Right lobe of liver (tissue), 6 donors: ENCODE results near the gene PSMB1. TPM values are rescaled to one million over a fixed set of nuclear protein-coding genes. Genes with fewer than 3 reads are reported as not detected.

ENCODE experiments used
- ATAC-seq, 4 donors: fragments of 200-7000 bp; cut with Tn5 transposase; one replicate each; pipeline ENCODE4 v1.9.1; 2020; ENCODE audit warnings: mild to moderate bottlenecking in 4 of 4, moderate library complexity in 4 of 4
- DNase-seq, 3 donors: peaks; one replicate each; pipeline ENCODE4 v3.0.0-alpha.2; 2020
- H3K27ac ChIP-seq, 3 donors: fragments of 200-600 bp; one replicate each; pipeline ENCODE4 v1.8.0; 2022
- H3K27me3 ChIP-seq, 2 donors: fragments of 200-600 bp; one replicate each; pipeline ENCODE4 v1.8.0; 2022
- H3K36me3 ChIP-seq, 4 donors: fragments of 200-600 bp; sonication (generic) in 1 of 4; one replicate each; pipeline versions ENCODE4 v1.5.1 to v1.8.0; 2017 to 2022; ENCODE audit warnings: control low read depth in 1 of 4
- H3K4me1 ChIP-seq, 4 donors: fragments of 200-600 bp; sonication (generic) in 1 of 4; one replicate each; pipeline versions ENCODE4 v1.5.1 to v1.8.0; 2017 to 2022; ENCODE audit warnings: control low read depth in 1 of 4
- H3K4me3 ChIP-seq, 3 donors: fragments of 200-600 bp; one replicate each; pipeline ENCODE4 v1.8.0; 2022
- H3K9me3 ChIP-seq, 4 donors: fragments of 200-600 bp; sonication (generic) in 1 of 4; one replicate each; pipeline versions ENCODE4 v1.5.1 to v1.8.0; 2017 to 2022; ENCODE audit warnings: control low read depth in 1 of 4
- POLR2A ChIP-seq: fragments of 450-650 bp; IDR thresholded peaks from one replicate; pipeline ENCODE4 v1.6.1; 2017; ENCODE audit warnings: antibody characterized with exemption, mild to moderate bottlenecking
- WGBS: methylation state at CpG from one replicate; pipeline ENCODE4 v1.1.6; 2018; ENCODE audit warnings: low coverage, low lambda C conversion rate; ENCODE audit not compliant: insufficient coverage; ENCODE audit errors: missing lambda C conversion rate; 5-methylcytosine and 5-hydroxymethylcytosine counted together
- intact Hi-C, 2 donors: fragments of 100-400 bp; cut with DNase I; formaldehyde crosslinking; loops; one replicate each; pipeline versions ENCODE4 v1.11.2 to v1.14.1; 2022
- total RNA-seq, 6 experiments: library from RNA; depleted of rRNA in 2 of 6; stranded (reverse); fragments of >200 nt in 2 of 6; fragmentation: NEBNext Ultra II Directional in 3 of 6; extraction: Animal tissue kit (Norgen Biotek cat#: 25700) in 3 of 6; gene quantifications; one replicate each; pipeline versions ENCODE4 v1.1.0 to v1.2.4, GENCODE V29; 2016 to 2023
- TF ChIP-seq, protein P1 (sequence below), 4 donors: fragments of 200-600 bp in 3 of 4; fragments of 450-650 bp in 1 of 4; IDR thresholded peaks; one replicate each; pipeline versions ENCODE4 v1.5.1 to v1.8.0; 2016 to 2022; ENCODE audit warnings: antibody characterized with exemption in 4 of 4, mild to moderate bottlenecking in 2 of 4
- donor health status: DM: no; HTN: yes; CAD: no.
- donor health status: DM: no; HTN: no; CAD: no.
- donor health status: DM: no; HTN: no; CAD: no.
- donor health status: DM: no; HTN: yes; CAD: no.
- donor health status: DM: no; HTN: yes; CAD: no.

PSMB1 gene
- total RNA-seq, 6 experiments from 2014 or later: 90.3 to 164 (median 111) TPM

DNA sequence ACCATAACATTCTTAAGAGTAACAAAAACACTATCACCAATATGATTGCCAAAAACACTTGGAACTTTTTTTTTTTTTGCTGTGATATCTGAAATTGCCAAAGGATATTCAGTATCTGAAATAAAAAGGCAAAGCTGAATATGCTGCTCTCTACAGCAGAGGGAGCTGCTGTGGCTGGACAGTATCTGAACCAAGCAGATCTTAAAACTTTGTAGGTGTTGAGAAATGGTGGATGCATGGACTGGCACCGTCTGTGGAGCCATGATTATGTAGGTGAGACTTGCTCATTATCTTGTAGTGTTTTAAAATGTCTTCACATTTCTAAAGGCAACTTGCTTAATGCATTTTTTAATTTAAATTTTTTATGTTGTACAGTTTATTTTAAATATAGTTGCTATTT is 22.1 kb upstream of the PSMB1 start:
- DNase-seq (no peak), ATAC-seq (no peak)
- H3K27me3 ChIP-seq: no peaks in the 10 kb centered on the region
- 94% methylated on average over 1 of the region's 1 CpG for WGBS
- intact Hi-C loops: no loop called here
- no peak overlapping the region for H3K27ac ChIP-seq
- no peaks in the 10 kb centered on the region for H3K9me3 ChIP-seq
- peaks cover 0 to 63% (median 6%) of the 10 kb centered on the region in 4 donors for H3K36me3 ChIP-seq
- no peaks in the 10 kb centered on the region for H3K4me1 ChIP-seq
- H3K4me3 ChIP-seq: no peak overlapping the region
- TF ChIP-seq POLR2A: no peak
- TF ChIP-seq, protein P1, sequence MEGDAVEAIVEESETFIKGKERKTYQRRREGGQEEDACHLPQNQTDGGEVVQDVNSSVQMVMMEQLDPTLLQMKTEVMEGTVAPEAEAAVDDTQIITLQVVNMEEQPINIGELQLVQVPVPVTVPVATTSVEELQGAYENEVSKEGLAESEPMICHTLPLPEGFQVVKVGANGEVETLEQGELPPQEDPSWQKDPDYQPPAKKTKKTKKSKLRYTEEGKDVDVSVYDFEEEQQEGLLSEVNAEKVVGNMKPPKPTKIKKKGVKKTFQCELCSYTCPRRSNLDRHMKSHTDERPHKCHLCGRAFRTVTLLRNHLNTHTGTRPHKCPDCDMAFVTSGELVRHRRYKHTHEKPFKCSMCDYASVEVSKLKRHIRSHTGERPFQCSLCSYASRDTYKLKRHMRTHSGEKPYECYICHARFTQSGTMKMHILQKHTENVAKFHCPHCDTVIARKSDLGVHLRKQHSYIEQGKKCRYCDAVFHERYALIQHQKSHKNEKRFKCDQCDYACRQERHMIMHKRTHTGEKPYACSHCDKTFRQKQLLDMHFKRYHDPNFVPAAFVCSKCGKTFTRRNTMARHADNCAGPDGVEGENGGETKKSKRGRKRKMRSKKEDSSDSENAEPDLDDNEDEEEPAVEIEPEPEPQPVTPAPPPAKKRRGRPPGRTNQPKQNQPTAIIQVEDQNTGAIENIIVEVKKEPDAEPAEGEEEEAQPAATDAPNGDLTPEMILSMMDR (IDR thresholded peaks at IDR 0.05): peak in 1 of 4 donors; percentile 8

DNA sequence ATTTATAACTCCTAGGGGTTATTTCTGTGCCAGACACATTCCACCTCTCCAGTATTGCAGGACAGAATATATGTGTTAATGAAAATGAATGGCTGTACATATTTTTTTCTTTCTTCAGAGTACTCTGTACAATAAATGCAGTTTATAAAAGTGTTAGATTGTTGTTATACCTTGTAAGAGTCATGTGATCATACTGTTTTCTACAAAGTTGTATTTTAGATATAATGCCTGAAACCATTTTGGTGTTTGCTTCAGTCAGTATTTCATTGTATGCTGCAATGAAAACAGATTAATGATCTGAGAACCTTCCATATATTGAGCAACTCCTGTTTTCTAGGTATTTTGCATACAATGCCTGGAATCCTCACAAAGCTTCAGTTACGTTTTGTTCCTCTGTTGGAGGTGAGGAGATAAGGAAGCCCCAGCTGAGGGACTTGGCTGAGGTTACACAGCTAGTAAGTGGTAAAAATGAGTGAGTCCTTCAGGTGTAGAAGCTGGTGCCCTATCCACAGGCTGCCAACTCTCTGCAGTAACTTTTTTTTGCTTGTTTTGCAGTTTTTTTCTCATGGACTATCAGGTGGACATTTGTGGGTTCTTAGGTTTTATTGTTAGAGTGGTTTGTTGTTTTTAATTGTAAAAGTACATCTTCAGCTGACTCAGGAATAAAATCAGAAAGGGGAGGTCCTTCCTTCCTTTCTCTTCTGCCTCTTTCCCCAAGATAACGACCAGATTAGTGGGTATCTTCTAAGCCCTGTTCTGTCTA is 19.8 kb upstream of the PSMB1 start:
- 68% methylated on average over 2 of the region's 2 CpGs for WGBS
- peaks cover 0 to 64% (median 9%) of the 10 kb centered on the region in 4 donors for H3K36me3 ChIP-seq
- no peaks in the 10 kb centered on the region for H3K9me3 ChIP-seq
- no peaks in the 10 kb centered on the region for H3K4me1 ChIP-seq
- no peak overlapping the region for H3K4me3 ChIP-seq
- ATAC-seq (no peak), DNase-seq (no peak)
- H3K27me3 ChIP-seq: no peaks in the 10 kb centered on the region
- no peak for TF ChIP-seq POLR2A
- TF ChIP-seq, protein P1 (IDR thresholded peaks at IDR 0.05): no peak
- intact Hi-C loops: no loop called here
- no peak overlapping the region for H3K27ac ChIP-seq

DNA sequence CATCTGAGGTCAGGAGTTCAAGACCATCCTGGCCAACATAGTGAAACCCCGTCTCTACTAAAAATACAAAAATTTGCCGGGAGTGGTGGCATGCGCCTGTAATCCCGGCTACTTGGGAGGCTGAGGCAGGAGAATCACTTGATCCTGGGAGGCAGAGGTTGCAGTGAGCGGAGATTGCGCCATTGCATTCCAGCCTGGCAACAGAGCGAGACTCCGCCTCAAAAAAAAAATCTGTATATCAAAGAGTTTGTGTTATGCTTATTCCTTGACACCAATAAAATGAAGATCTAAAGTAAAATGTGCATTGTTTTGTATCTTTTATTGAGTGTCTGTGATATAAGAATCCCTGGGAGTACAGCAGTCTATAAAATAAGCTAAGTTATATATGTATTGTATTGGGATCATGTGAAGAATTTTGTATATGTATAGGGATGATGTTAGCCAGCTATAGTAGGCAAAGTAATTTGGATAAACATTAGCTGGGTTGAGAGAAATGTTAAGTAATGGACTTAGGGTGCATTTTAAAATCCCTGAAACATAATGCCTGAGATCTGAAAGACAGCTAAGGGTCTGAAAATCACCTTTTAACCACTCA is 11.9 kb upstream of the PSMB1 start:
- Histone ChIP-seq H3K27me3 (no peaks in the 10 kb centered on the region), H3K4me3 (no peak overlapping the region), H3K4me1 (no peaks in the 10 kb centered on the region), H3K36me3 (peaks cover 0 to 68% (median 15%) of the 10 kb centered on the region in 4 donors), H3K27ac (no peak overlapping the region), H3K9me3 (no peaks in the 10 kb centered on the region)
- TF ChIP-seq, protein P1 (IDR thresholded peaks at IDR 0.05): no peak
- TF ChIP-seq POLR2A: no peak
- intact Hi-C loops: no loop called here
- no peak for DNase-seq
- ATAC-seq: no peak
- 92% methylated on average over 8 of the region's 8 CpGs for WGBS

DNA sequence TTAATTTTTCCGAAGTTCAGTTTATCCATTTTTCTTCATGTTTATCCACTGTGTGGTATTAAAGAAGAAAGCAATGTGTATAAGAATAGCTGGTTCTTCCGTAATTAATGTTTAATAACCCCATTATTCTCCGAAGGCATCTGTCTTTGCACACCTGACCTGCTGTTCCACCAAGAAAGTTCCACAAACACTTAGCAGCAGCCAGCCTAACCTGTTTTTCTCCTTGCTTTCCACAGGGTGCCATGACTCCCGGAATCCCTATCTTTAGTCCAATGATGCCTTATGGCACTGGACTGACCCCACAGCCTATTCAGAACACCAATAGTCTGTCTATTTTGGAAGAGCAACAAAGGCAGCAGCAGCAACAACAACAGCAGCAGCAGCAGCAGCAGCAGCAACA is 8.4 kb upstream of the PSMB1 start:
- no peak overlapping the region for H3K27ac ChIP-seq
- no peaks in the 10 kb centered on the region for H3K4me1 ChIP-seq
- intact Hi-C loops: no loop called here
- H3K27me3 ChIP-seq: no peaks in the 10 kb centered on the region
- no peaks in the 10 kb centered on the region for H3K9me3 ChIP-seq
- WGBS: 93% methylated on average over 4 of the region's 4 CpGs
- ATAC-seq (no peak), DNase-seq (no peak)
- TF ChIP-seq POLR2A: no peak
- TF ChIP-seq, protein P1 (IDR thresholded peaks at IDR 0.05): no peak
- peaks cover 0 to 59% (median 9%) of the 10 kb centered on the region in 4 donors for H3K36me3 ChIP-seq
- H3K4me3 ChIP-seq: no peak overlapping the region
